Measurements from ENCODE around the gene MN1.

The MN1 gene

GRCh38 chr22:27799015-27799826 is 2.3 kb downstream of the MN1 start:
- no peak for DNase-seq

- DNase-seq = no peak
Observed at GRCh38 chr22:27798511-27799014, 3.0 kb downstream of the MN1 start.

- DNase-seq = no peak
Observed at GRCh38 chr22:27797520-27798391, 3.8 kb downstream of the MN1 start.

DNA sequence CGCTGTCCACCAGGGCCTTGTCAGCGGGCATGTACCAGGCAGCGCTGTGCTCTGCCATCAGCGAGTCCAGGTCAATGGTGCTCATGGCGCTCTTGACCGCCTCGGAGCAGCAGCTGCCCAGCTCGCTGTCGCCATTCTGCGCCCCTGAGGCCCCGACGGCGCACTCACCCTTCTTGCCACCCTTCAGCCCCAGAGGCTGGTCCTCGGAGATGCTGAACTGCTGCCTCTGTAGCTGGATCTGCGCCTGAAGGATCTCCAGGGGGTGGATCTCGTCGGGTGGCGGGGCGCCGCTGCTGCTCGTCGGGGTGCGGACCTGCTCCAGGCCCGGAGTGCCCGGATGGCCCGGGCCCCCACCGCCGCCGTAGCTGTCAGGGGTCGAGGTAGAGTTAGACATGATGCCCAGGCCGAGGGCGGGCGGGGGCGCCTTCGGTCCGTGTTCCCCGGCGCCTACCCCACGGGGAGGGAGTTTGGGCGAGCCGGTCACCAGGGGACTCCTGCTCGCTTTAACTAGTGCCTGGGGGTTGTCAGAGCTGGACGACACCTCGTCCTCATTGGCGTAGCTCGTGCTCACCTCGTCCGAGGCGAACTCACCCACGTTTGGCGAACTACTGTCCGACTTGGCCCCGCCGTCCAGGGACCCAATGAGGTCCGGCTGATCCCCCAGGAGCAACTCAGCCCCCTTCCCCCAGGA is 4.6 kb downstream of the MN1 start:
- DNase-seq = no peak

DNA sequence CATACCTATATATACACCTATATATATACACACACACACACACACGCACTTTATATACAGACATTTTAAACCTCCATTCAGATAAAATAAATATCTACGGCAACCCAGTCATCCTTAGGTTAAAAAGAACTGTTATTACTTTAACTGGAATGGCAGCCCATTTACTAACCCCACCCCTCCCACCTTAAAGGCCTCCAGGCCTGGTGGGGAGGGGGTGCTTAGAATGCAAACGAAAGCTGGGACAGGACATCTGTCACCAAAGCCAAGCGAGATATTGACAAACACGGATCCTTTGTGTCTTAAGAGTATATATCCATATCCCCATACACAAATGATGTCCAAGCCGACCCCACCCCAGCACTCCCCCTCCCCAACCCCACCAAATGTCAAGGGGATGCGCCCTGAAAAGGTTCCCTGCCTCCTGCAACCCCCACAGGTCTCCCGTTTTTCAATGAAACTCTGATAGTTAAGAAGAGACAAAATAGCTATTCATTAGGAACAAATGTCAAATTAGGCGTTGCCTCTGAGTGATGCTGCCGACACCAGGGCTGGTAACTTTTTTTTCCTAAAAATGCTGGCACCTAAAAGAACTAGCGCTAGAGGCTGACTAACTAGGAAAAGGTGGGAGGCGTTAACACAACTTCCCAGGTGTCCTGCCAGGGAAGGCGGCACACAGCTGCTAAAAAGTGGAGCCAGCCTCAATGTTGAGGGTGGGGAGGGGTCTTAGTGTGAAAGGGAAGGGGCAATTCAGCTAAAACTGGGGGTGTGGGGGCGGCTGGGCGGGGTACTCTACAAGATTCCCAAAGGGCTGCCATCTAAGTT is 5.6 kb downstream of the MN1 start:
- DNase-seq = no peak

DNA sequence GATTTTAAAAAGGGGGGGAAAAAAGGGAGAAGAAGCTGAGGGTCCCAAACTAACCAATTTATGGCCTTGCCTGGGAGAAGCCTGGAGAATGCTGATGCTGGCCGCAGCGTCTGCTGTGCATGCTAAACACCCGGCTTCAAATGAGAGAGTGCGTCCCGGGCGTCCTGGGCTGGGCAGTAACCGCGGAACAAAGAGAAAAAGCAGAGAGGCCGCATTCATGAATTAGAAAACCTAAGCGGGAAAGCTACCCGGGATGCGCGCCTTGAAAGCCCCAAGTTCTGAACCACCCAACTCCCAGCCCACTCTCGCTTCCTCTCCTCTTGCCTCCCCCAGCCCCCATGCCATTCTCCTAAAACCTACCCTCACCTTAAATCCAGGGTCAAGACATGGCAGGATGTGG is 6.5 kb downstream of the MN1 start:
- no peak for DNase-seq

GRCh38 chr22:27794226-27794625 is 7.3 kb downstream of the MN1 start:
- no peak for DNase-seq

- DNase-seq = no peak
Observed at GRCh38 chr22:27793576-27793975, 8.0 kb downstream of the MN1 start.

DNA sequence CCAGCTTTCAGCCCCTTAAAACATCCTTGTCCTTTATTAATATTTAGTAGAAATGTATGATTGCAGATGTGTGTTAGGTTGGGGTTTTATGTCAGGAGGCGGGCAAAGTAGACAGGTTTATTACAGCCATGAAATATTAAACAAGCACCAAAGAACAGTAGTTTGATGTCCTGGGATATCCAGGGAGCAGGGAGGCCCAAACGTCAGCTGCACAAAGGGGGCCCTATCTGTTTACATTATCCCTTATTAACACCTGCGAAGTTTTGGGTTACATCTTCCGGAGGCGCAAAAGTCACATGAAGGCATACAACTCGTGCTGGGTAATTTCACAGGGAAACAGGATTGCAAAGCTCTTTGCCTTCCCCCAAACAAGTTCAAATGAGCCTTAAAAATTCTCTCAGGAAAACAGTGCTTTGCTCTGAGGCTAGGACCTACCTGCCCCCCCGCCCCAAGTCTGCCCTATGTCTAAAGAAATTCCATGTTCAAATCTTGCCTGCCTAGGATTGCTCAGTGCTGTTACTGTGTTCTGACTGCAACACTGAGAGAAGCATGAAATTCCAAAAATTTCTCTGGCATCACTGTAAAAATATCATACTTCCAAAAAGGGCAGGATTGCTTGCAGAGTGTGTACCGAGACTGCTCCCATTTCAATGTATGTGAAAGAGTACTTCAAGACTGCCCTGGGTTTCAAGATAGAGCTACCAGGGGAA is 8.9 kb downstream of the MN1 start:
- no peak for DNase-seq

- DNase-seq = no peak
Observed at GRCh38 chr22:27791859-27792241, 9.7 kb downstream of the MN1 start.

DNA sequence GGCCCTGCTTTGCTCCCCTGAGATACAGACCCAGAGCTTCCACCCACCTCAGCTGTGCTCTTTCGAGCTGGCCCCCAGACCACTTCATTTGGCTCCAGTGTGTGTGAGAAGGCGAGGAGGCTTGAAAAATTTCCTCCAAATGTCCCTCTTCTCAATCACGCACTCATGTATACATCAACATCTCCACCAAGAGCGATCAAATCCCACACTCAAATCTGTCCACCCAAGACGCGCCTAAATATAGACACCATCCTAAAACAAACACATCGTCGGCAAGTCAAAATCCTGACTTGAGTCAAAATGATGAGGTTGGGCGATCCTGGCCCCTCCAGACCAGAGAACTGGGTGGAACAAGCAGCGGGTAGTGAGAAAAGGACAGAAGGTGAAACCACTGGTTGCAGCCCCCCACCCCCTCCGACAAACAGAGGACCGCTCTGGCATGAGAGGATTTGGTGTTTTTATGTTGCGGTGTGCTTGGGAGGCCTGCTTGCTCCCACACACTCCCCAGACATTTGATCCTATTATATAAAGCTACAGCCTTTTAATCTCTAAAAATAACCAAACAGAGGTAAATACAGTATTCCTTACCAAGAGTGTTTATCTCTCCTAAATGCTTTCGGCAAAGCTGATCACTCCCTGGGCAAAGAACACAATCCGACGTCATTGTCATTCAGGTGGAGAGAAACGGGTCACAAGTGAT is 10.2 kb downstream of the MN1 start:
- DNase-seq = no peak

- no peak for DNase-seq
Observed at GRCh38 chr22:27790376-27791158, 11.0 kb downstream of the MN1 start.

GRCh38 chr22:27788500-27789288 is 12.9 kb downstream of the MN1 start:
- no peak for DNase-seq

GRCh38 chr22:27786965-27787364 is 14.6 kb downstream of the MN1 start:
- DNase-seq = no peak

DNA sequence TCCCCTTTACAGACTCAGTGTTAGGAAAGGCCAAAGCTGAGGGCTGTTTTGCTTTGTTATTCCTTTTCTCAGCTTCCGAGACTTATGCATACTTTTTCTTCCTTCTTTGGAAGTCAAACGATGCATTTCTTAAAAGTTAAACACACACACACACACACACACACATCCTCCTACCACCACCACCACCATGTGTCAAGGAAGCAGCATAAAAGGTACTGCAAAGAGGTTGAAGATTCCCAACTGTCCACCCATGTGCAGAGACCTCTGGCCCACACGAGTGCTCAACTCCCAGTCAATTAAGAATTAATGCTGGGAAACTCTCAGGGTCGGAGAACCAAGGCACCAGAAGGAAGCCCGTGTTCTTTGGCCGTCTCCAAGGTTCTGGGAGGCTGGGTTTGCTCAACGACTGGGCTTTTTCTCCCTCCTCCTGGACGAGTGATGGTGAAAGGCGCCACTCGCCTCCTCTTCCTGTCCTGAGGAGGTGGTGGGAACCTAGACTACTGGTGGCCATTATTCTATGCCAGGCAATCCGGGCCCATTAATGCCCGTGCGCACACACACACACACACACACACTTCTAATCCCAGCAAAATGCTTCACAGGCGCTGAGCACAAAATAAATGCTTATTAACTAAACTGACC is 15.1 kb downstream of the MN1 start:
- DNase-seq = no peak

DNA sequence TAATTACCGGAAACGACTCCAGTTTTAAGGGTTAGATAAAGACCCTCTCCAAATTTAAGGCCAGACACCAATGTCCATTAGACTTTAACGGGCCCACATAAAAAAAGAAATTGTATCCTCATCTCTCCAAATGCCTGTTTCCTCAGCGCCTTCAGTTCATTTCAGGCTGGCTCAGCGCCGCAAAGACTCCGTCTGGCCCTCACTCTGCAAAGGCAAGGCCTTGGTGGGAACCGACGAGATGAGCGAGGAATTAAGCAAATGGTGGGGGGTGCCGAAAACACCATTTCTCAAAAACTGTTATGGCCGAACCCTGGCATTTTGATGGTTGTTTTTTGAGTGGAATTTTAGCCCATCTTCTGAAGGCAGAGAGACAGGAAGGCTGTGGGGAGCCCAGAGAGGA is 15.7 kb downstream of the MN1 start:
- no peak for DNase-seq

- DNase-seq = no peak
Observed at GRCh38 chr22:27784120-27784475, 17.5 kb downstream of the MN1 start.

- no peak for DNase-seq
Observed at GRCh38 chr22:27783436-27784119, 18.0 kb downstream of the MN1 start.

All from activated CD8-positive, alpha-beta memory T cell treated with anti-CD3 and anti-CD28 coated beads for 24 hours (primary cell).